Activated CD4-positive, CD25-positive, alpha-beta regulatory T cell treated with anti-CD3 and anti-CD28 coated beads, Interleukin-2, amount 50 U/mL, for 24 hours (primary cell): ENCODE measurements around the gene EML6.
"Not testable (repeated sequence)": the region's sequence is repeated elsewhere in the genome, so short reads cannot be mapped to it uniquely, and the experiment has no call there.

Experiments
- ATAC-seq, 2 donors: fragments of 150-1000 bp; cut with Tn5 transposase; one replicate each; pipeline ENCODE4 v1.10.0; 2021; ENCODE audit warnings: mild to moderate bottlenecking in 1 of 2, moderate library complexity in 1 of 2

The EML6 gene

GRCh38 chr2:54969295-54969939 lies 246.0 kb downstream of the EML6 start:
- no peak for ATAC-seq

GRCh38 chr2:54969940-54970338 lies 246.5 kb downstream of the EML6 start:
- no peak for ATAC-seq

GRCh38 chr2:54975175-54975574 lies 251.7 kb downstream of the EML6 start:
- no peak for ATAC-seq

- ATAC-seq, result no peak
Measured at GRCh38 chr2:54975598-54976492, 252.4 kb downstream of the EML6 start.

- ATAC-seq, result no peak
Measured at GRCh38 chr2:54977149-54977548, 253.7 kb downstream of the EML6 start.

- ATAC-seq, result no peak
Measured at GRCh38 chr2:54979321-54980044, 256.0 kb downstream of the EML6 start.

- no peak for ATAC-seq
Measured at GRCh38 chr2:54981385-54981784, 257.9 kb downstream of the EML6 start.

- no peak for ATAC-seq
Measured at GRCh38 chr2:54983345-54984220, 260.1 kb downstream of the EML6 start.

- peak; percentile 78 to 84 for ATAC-seq
Measured at GRCh38 chr2:54984476-54984875, 261.0 kb downstream of the EML6 start.

- ATAC-seq, result no peak
Measured at GRCh38 chr2:54986264-54986663, 262.8 kb downstream of the EML6 start.

GRCh38 chr2:54988612-54989011 lies 265.1 kb downstream of the EML6 start:
- ATAC-seq, result no peak

GRCh38 chr2:54990694-54991093 lies 267.2 kb downstream of the EML6 start:
- ATAC-seq, result not testable (repeated sequence)

- no peak for ATAC-seq
Measured at GRCh38 chr2:54995553-54995952, 272.1 kb downstream of the EML6 start.

GRCh38 chr2:54997826-54998225 lies 274.4 kb downstream of the EML6 start:
- no peak for ATAC-seq

- ATAC-seq, result no peak
Measured at GRCh38 chr2:54999182-54999581, 275.7 kb downstream of the EML6 start.

GRCh38 chr2:55000341-55000740 lies 276.9 kb downstream of the EML6 start:
- no peak for ATAC-seq

GRCh38 chr2:55001716-55002115 lies 278.3 kb downstream of the EML6 start:
- ATAC-seq, result no peak

GRCh38 chr2:55003706-55004639 lies 280.5 kb downstream of the EML6 start:
- ATAC-seq, result no peak

- no peak for ATAC-seq
Measured at GRCh38 chr2:55006306-55006705, 282.8 kb downstream of the EML6 start.

- ATAC-seq, result peak in 1 of 2 donors; percentile 36
Measured at GRCh38 chr2:55009277-55010060, 286.0 kb downstream of the EML6 start.
